SH-SY5Y (cell line): ENCODE results near the gene EXOG.

Source experiments
- GATA2 ChIP-seq: IDR thresholded peaks from 2 replicates; pipeline ENCODE4 v1.6.1; 2011; ENCODE audit warnings: mild to moderate bottlenecking, low read depth, low read length
- GATA3 ChIP-seq: IDR thresholded peaks from 2 replicates; pipeline ENCODE4 v1.6.1; 2011; ENCODE audit warnings: low read depth, mild to moderate bottlenecking, low read length, moderate library complexity

GRCh38 chr3:38480093-38480445 lies 16.1 kb upstream of the EXOG start:
- no peak for TF ChIP-seq GATA3
- TF ChIP-seq GATA2, result no peak
